PC-9 (cell line): ENCODE measurements around the gene FBXO30.

ENCODE experiments used
- CTCF ChIP-seq: fragments of 200-600 bp; sonication (generic); conservative IDR thresholded peaks from 2 replicates; pipeline ENCODE4 v1.6.1; 2017; ENCODE audit warnings: mixed run types, antibody characterized with exemption, mild to moderate bottlenecking, moderate library complexity
- EZH2 ChIP-seq: fragments of 200-600 bp; sonication (generic); IDR thresholded peaks from 2 replicates; pipeline ENCODE4 v1.8.0; 2017; ENCODE audit warnings: antibody characterized with exemption, low read depth

- no peak for TF ChIP-seq CTCF
- no peak for TF ChIP-seq EZH2
These were observed 1.1 kb downstream of the FBXO30 start for GRCh38 chr6:145813285-145814034.
